GM18505 (cell line): ENCODE measurements around the gene TBC1D14.

Experiments
- ATAC-seq: cut with Tn5 transposase; IDR thresholded peaks from one replicate; pipeline ENCODE4 v1.9.1; 2021; ENCODE audit not compliant: unreplicated experiment
- POLR2A ChIP-seq: IDR thresholded peaks from 4 replicates; pipeline ENCODE4 v1.6.1; 2011; ENCODE audit warnings: borderline replicate concordance; ENCODE audit not compliant: insufficient read depth, insufficient read length; ENCODE audit errors: extremely low read depth

TBC1D14 gene

GRCh38 chr4:6917461-6918271 is 8.0 kb downstream of the TBC1D14 start:
- ATAC-seq: no peak
- TF ChIP-seq POLR2A: no peak

- no peak for ATAC-seq
- TF ChIP-seq POLR2A: no peak
Measured at GRCh38 chr4:6918338-6918737, 8.7 kb downstream of the TBC1D14 start.

GRCh38 chr4:6920171-6920570 is 10.5 kb downstream of the TBC1D14 start:
- TF ChIP-seq POLR2A: no peak
- no peak for ATAC-seq

- no peak for TF ChIP-seq POLR2A
- no peak for ATAC-seq
Measured at GRCh38 chr4:6923507-6923906, 13.9 kb downstream of the TBC1D14 start.

GRCh38 chr4:6924361-6924779 is 14.7 kb downstream of the TBC1D14 start:
- no peak for TF ChIP-seq POLR2A
- ATAC-seq: no peak

GRCh38 chr4:6925357-6925836 is 15.8 kb downstream of the TBC1D14 start:
- no peak for TF ChIP-seq POLR2A
- no peak for ATAC-seq

GRCh38 chr4:6926081-6926480 is 16.5 kb downstream of the TBC1D14 start:
- TF ChIP-seq POLR2A: no peak
- no peak for ATAC-seq

- TF ChIP-seq POLR2A: no peak
- no peak for ATAC-seq
Measured at GRCh38 chr4:6926681-6927478, 17.3 kb downstream of the TBC1D14 start.

GRCh38 chr4:6928081-6928480 is 18.5 kb downstream of the TBC1D14 start:
- no peak for TF ChIP-seq POLR2A
- ATAC-seq: no peak

GRCh38 chr4:6929339-6929811 is 19.7 kb downstream of the TBC1D14 start:
- ATAC-seq: no peak
- TF ChIP-seq POLR2A: no peak

- no peak for ATAC-seq
- no peak for TF ChIP-seq POLR2A
Measured at GRCh38 chr4:6929812-6930464, 20.3 kb downstream of the TBC1D14 start.

GRCh38 chr4:6932475-6932874 is 22.8 kb downstream of the TBC1D14 start:
- TF ChIP-seq POLR2A: no peak
- ATAC-seq: no peak

- TF ChIP-seq POLR2A: no peak
- ATAC-seq: no peak
Measured at GRCh38 chr4:6932918-6933317, 23.3 kb downstream of the TBC1D14 start.
